Left forelimb (tissue), 1 donor: ENCODE measurements around the gene GPR3.
"Not testable (repeated sequence)": the region's sequence is repeated elsewhere in the genome, so short reads cannot be mapped to it uniquely, and the experiment has no call there.

Source experiments
- DNase-seq: peaks from one replicate; pipeline ENCODE4 v3.0.0-alpha.2; 2018; ENCODE audit warnings: low spot score

The GPR3 gene

GRCh38 chr1:27428316-27429028 lies 36.0 kb downstream of the GPR3 start:
- DNase-seq = no peak

GRCh38 chr1:27429029-27429425 lies 36.6 kb downstream of the GPR3 start:
- DNase-seq = no peak

- no peak for DNase-seq
These were observed 38.6 kb downstream of the GPR3 start for GRCh38 chr1:27430903-27431600.

GRCh38 chr1:27431601-27431940 lies 39.1 kb downstream of the GPR3 start:
- DNase-seq = no peak

- not testable (repeated sequence) for DNase-seq
These were observed 40.3 kb downstream of the GPR3 start for GRCh38 chr1:27432725-27433124.

GRCh38 chr1:27433706-27434105 lies 41.3 kb downstream of the GPR3 start:
- no peak for DNase-seq

GRCh38 chr1:27435566-27436203 lies 43.3 kb downstream of the GPR3 start:
- no peak for DNase-seq

GRCh38 chr1:27436204-27437159 lies 44.1 kb downstream of the GPR3 start:
- no peak for DNase-seq

GRCh38 chr1:27438621-27439061 lies 46.2 kb downstream of the GPR3 start:
- no peak for DNase-seq

- no peak for DNase-seq
These were observed 46.7 kb downstream of the GPR3 start for GRCh38 chr1:27439150-27439549.

GRCh38 chr1:27444632-27445031 lies 52.2 kb downstream of the GPR3 start:
- DNase-seq = no peak
